ENCODE results near the gene NPTX2. TPM values are rescaled to one million over a fixed set of nuclear protein-coding genes. Genes with fewer than 3 reads are reported as not detected.
A peak's percentile ranks its signal among the peaks of the same experiment; 100 is the strongest.

Gene NPTX2
- total and polyA plus RNA-seq, 2 of the 8 experiments (the other 6 are each of a cell fraction or from before 2014, with no cell fraction given): 18.4 to 19.2 TPM

DNA sequence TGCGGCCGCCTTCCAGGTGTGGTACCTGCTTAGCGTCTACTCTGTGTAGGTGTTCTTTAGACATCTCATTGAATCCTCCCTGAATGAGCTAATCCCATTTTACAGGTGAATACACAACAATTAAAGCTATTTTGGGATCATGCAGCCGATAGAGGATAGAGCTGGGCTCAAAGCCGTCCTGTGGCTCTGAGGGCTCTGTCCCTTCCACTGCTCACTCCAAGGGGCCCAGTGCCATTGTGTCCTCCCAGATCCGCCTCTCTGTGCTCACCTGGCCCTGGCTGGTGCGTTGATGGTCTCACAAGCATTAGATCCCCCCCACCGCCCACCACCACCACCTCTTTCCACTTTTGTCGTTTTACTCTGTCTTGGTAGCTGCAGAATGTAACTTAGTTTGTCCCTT lies 13.1 kb downstream of the NPTX2 start:
- Histone ChIP-seq H3K4me1 (replicated peaks in 1 of 4; ENCODE audit: control insufficient read depth in 3 of 4, insufficient read depth in 4 of 4, low read length in 3 of 4) (peaks cover 0 to 21% (median 7%) of the 10 kb centered on the region in 4 experiments; a peak in 6 of 7 replicates), H4K8ac (ENCODE audit: extremely low read depth, insufficient read depth, low read length) (no peak overlapping the region), H3K18ac (ENCODE audit: extremely low read depth, low read length) (no peak overlapping the region), H3K4me2 (ENCODE audit: insufficient read depth in 1 of 2, low read depth in 2 of 2, low read length in 2 of 2) (no peak overlapping the region; a peak in 1 of 4 replicates), H3K4me3 (ENCODE audit: extremely low read depth in 1 of 4, insufficient read depth in 2 of 4, low read depth in 3 of 4, low read length in 4 of 4) (no peak overlapping the region), H3K27me3 (replicated peaks in 1 of 4; ENCODE audit: control insufficient read depth in 3 of 4, extremely low read depth in 1 of 4, insufficient read depth in 3 of 4, low read length in 3 of 4) (no peaks in the 10 kb centered on the region), H3K23ac (ENCODE audit: insufficient read length) (no peak overlapping the region), H3K36me3 (ENCODE audit: control insufficient read depth in 2 of 4, insufficient read depth in 4 of 4, low read length in 3 of 4) (no peaks in the 10 kb centered on the region; a peak in 1 of 8 replicates), H3K27ac (ENCODE audit: low read depth, low read length) (no peak overlapping the region), H2AK5ac (ENCODE audit: low read depth, low read length) (no peak overlapping the region), H3K23me2 (ENCODE audit: low read depth, low read length) (no peaks in the 10 kb centered on the region), H3K79me1 (ENCODE audit: low read depth, low read length) (no peaks in the 10 kb centered on the region), H4K20me1 (replicated peaks in 1 of 2; ENCODE audit: control insufficient read depth in 1 of 2, insufficient read depth in 2 of 2, low read length in 2 of 2) (peaks cover 0 to 2% of the 10 kb centered on the region in 2 experiments), H3K14ac (ENCODE audit: insufficient read length) (no peak overlapping the region), H4K5ac (ENCODE audit: insufficient read length, low read depth, low read length) (no peak overlapping the region), H3K9me3 (ENCODE audit: insufficient read depth in 2 of 2, low read depth in 1 of 2, low read length in 1 of 2) (no peaks in the 10 kb centered on the region; a peak in 1 of 4 replicates), H3K4ac (replicated peaks; ENCODE audit: insufficient read length, low read depth, low read length) (no peak overlapping the region), H3K56ac (replicated peaks; ENCODE audit: insufficient read length, low read depth, low read length) (no peak overlapping the region), H2BK5ac (ENCODE audit: low read depth, low read length) (no peak overlapping the region), H4K91ac (replicated peaks; ENCODE audit: insufficient read length, low read length) (no peak overlapping the region), H2BK15ac (ENCODE audit: low read length) (no peak overlapping the region), H3K79me2 (ENCODE audit: control insufficient read depth in 1 of 2, insufficient read depth in 2 of 2, low read length in 2 of 2) (no peaks in the 10 kb centered on the region), H3K9ac (replicated peaks in 1 of 4; ENCODE audit: extremely low read depth in 1 of 4, low read depth in 3 of 4, low read length in 3 of 4) (no peak overlapping the region), H2BK120ac (replicated peaks; ENCODE audit: low read depth, low read length) (no peak overlapping the region), H2BK20ac (ENCODE audit: low read length) (no peak overlapping the region), H2AFZ (ENCODE audit: low read length) (no peak overlapping the region), H2BK12ac (ENCODE audit: low read depth, low read length) (no peak overlapping the region)
- CTCF ChIA-PET (ENCODE audit: partially characterized antibody): interaction anchor here (0.6 to 4.2 kb wide), 4 partner anchors 12 to 211 kb away, joined by 3 to 22 read pairs (median 4); partner anchors contain the start of gene NPTX2
- DNase-seq (ENCODE audit: low read depth in 1 of 2, low spot score in 2 of 2): no peak
- 85% methylated on average over 7 of the region's 9 CpGs; no CpG with 5 or more reads in 1 of the 2 experiments for WGBS, 2 experiments (ENCODE audit: extremely low coverage in 1 of 2, insufficient coverage in 1 of 2, insufficient read length in 1 of 2, insufficient replicate concordance in 2 of 2, low coverage in 1 of 2, low lambda C conversion rate in 2 of 2, missing lambda C conversion rate in 1 of 2)
- POLR2A ChIA-PET (ENCODE audit: partially characterized antibody): interaction anchor here (1.2 to 1.8 kb wide), 2 partner anchors 13 to 14 kb away, joined by 4 read pairs; partner anchors contain the start of gene NPTX2
- no peak for TF ChIP-seq SP1 (IDR thresholded peaks at IDR 0.05; ENCODE audit: low read depth, low read length)
- TF ChIP-seq NANOG (IDR thresholded peaks at IDR 0.05; ENCODE audit: insufficient read depth, low read depth, low read length, poor library complexity, severe bottlenecking): peak; percentile 30
- no peak for TF ChIP-seq SIN3A (conservative IDR thresholded peaks at IDR 0.05 in 1 of 2, IDR thresholded peaks at IDR 0.05 in 1 of 2; ENCODE audit: low read depth in 1 of 2, low read length in 2 of 2)
- TF ChIP-seq NRF1 (IDR thresholded peaks at IDR 0.05; ENCODE audit: low read depth, low read length): no peak
- no peak for TF ChIP-seq EGR1 (IDR thresholded peaks at IDR 0.05; ENCODE audit: borderline replicate concordance, low read depth, low read length)
- no peak for FAIRE-seq
